Prostate gland (tissue), 2 donors: ENCODE results near the gene RAMACL.

ENCODE experiments used
- POLR2A ChIP-seq: fragments of 450-650 bp; IDR thresholded peaks from one replicate; pipeline ENCODE4 v1.6.1; 2016; ENCODE audit warnings: antibody characterized with exemption, mild to moderate bottlenecking
- TF ChIP-seq, protein P1 (sequence below), 4 experiments: fragments of 200-600 bp in 2 of 4; fragments of 450-650 bp in 2 of 4; sonication (generic) in 2 of 4; IDR thresholded peaks; 1 replicate in 3 of 4; 2 replicates in 1 of 4; pipeline ENCODE4 v1.5.1; 2016 to 2019; ENCODE audit warnings: antibody characterized with exemption in 4 of 4, mild to moderate bottlenecking in 2 of 4, moderate library complexity in 2 of 4

DNA sequence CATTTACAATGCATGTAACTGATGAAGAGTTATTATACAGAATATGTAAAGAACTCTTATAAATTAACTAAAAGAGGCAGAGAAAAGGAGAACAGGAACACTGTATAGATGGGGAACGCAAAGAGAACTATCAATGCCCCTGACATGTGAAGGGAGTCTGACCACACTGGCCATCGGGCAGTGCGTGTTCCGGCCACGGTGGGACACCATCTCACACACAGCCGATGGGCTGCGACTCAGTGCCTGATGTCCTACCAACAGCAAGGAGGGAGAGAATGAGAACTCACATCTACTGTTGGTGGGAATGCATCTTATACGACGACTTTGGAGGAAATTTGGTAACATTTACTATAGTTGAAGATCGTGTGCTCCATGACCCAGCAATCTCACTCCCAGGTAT lies 15.5 kb upstream of the RAMACL start:
- TF ChIP-seq, protein P1, sequence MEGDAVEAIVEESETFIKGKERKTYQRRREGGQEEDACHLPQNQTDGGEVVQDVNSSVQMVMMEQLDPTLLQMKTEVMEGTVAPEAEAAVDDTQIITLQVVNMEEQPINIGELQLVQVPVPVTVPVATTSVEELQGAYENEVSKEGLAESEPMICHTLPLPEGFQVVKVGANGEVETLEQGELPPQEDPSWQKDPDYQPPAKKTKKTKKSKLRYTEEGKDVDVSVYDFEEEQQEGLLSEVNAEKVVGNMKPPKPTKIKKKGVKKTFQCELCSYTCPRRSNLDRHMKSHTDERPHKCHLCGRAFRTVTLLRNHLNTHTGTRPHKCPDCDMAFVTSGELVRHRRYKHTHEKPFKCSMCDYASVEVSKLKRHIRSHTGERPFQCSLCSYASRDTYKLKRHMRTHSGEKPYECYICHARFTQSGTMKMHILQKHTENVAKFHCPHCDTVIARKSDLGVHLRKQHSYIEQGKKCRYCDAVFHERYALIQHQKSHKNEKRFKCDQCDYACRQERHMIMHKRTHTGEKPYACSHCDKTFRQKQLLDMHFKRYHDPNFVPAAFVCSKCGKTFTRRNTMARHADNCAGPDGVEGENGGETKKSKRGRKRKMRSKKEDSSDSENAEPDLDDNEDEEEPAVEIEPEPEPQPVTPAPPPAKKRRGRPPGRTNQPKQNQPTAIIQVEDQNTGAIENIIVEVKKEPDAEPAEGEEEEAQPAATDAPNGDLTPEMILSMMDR (IDR thresholded peaks at IDR 0.05): no peak
- TF ChIP-seq POLR2A: no peak
